ENCODE measurements around the gene SLF2. TPM values are rescaled to one million over a fixed set of nuclear protein-coding genes. Genes with fewer than 3 reads are reported as not detected.

Gene SLF2
- polyA plus RNA-seq, 1 donor = 56.9 TPM

DNA sequence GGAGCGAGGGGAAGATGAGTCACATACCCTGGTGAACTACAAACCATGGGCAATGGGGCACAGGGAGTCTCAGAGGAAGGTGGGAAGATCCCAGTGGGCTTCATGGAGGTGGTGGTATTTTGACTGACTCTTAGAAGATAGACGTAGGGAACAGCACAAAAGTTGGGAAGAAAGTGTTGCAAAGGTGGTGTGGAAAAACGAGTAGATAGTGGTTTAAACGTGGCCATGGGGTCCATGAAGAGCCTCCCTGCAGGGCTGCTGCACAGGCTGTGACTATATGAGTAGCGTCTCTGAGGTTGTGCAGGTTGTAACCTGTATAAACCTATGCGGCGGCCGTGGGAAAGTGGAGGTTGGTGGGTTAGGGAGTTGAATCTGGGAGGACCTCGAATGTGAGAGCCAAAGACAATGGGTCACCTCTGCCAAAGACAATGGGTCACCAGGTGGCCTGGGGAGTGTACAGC lies 100.6 kb downstream of the SLF2 start:
- DNase-seq = no peak

DNA sequence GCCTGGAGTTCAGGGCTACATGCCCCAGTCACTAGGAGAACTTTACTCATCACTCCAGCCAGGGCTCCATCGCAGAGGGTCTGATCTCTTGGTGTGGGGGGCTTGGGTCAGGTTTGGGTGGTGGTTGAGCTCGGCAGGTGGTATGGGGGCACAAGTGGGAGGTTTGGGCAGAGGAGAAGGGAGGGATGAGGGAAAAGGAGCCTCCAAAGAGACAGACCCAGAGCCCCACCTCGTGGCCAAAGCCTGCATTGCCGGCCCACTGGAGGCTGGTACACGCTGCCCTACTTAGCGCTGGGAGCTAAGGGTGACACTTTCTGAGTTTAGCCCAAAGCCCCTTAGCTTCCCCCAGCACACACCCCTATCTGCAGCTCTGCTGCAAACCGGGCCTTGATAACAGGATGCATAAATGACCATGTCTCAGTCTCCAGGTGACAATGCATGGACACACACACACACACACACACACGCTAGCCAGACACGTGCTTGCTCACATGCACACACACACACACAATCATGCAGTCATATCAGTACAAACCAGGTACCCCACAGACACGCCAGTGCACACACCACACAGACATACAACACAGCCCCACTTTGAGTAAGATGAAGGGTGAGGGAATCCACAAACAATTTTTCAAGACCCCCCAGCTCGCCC lies 101.6 kb downstream of the SLF2 start:
- DNase-seq = no peak

Other genes with a start within 250 kb of the SLF2 start
- 235 TPM for gene PAX2, start 167.4 kb upstream of the SLF2 start, polyA plus RNA-seq (ENCODE audit: insufficient read length)
- 63.0 TPM for gene SEMA4G, start 56.5 kb downstream of the SLF2 start, polyA plus RNA-seq (ENCODE audit: insufficient read length)
- 84.0 TPM for gene MRPL43, start 74.5 kb downstream of the SLF2 start, polyA plus RNA-seq (ENCODE audit: insufficient read length)
- gene TWNK, start 74.6 kb downstream of the SLF2 start, polyA plus RNA-seq (ENCODE audit: insufficient read length) = 16.3 TPM
- 48.9 TPM for gene LZTS2, start 86.8 kb downstream of the SLF2 start, polyA plus RNA-seq (ENCODE audit: insufficient read length)
- 3.3 TPM for gene PDZD7, start 118.2 kb downstream of the SLF2 start, polyA plus RNA-seq (ENCODE audit: insufficient read length)
- 27.7 TPM for gene SFXN3, start 118.3 kb downstream of the SLF2 start, polyA plus RNA-seq (ENCODE audit: insufficient read length)
- gene KAZALD1, start 149.0 kb downstream of the SLF2 start, polyA plus RNA-seq (ENCODE audit: insufficient read length) = 8.2 TPM
- gene TLX1, start 218.3 kb downstream of the SLF2 start, polyA plus RNA-seq (ENCODE audit: insufficient read length) = not detected